ENCODE data around the gene PROSER2. TPM values are rescaled to one million over a fixed set of nuclear protein-coding genes. Genes with fewer than 3 reads are reported as not detected.

PROSER2 gene
- total RNA-seq, 1 experiment from 2014 or later: 10.6 TPM

DNA sequence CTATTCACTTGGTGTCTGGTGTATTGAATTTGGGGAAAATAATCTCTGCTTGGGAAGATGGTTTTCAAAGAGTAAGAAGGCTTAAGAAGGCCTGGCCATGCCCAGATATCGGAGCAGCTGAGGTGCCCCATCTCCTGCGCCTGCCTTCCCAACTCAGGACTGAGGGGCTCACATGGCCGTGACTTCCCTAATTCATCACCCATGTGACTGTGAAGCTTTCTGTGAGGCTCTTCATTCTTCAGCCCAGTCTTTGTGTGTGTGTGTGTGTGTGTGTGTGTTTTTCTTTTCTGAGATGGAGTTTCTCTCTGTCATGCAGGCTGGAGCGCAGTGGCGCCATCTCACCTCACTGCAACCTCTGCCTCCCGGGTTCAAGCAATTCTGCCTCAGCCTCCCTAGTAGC lies 53.2 kb downstream of the PROSER2 start:
- Histone ChIP-seq H2BK5ac (ENCODE audit: insufficient read length, low read length) (no peak overlapping the region), H3K18ac (ENCODE audit: insufficient read length, low read depth, low read length) (peak overlapping the region; percentile 3), H4K5ac (ENCODE audit: insufficient read length, low read depth, low read length) (no peak overlapping the region), H3K4me2 (ENCODE audit: insufficient read depth, insufficient read length, low read length) (no peak overlapping the region), H3K27me3 (ENCODE audit: insufficient read depth, low read length) (no peaks in the 10 kb centered on the region), H3K4me1 (ENCODE audit: insufficient read depth, low read length) (peaks cover 6% of the 10 kb centered on the region; the same call in 1 of the 2 replicates), H3K56ac (ENCODE audit: insufficient read length, low read depth, low read length) (no peak overlapping the region), H3K4ac (ENCODE audit: low read depth, low read length) (no peak overlapping the region), H4K8ac (replicated peaks; ENCODE audit: insufficient read length, low read depth, low read length) (no peak overlapping the region), H2AFZ (ENCODE audit: low read length) (no peak overlapping the region), H2BK15ac (ENCODE audit: low read depth, low read length) (no peak overlapping the region), H2BK120ac (ENCODE audit: low read depth, low read length, poor library complexity, severe bottlenecking) (no peak overlapping the region), H3K9me3 (ENCODE audit: control insufficient read depth, low read depth, low read length) (no peaks in the 10 kb centered on the region), H3K14ac (ENCODE audit: insufficient read depth, low read length) (0 out of 2 replicates have a peak overlapping the region, but pooled peaks have one; percentile 62), H2BK12ac (ENCODE audit: insufficient read length, low read depth, low read length) (no peak overlapping the region), H3K23ac (ENCODE audit: insufficient read length, low read depth, low read length) (no peak overlapping the region), H2AK5ac (ENCODE audit: insufficient read length, low read length) (no peak overlapping the region), H3K27ac (ENCODE audit: insufficient read length, low read depth, low read length) (no peak overlapping the region), H3K79me2 (ENCODE audit: insufficient read depth, low read length) (no peaks in the 10 kb centered on the region), H3K9ac (ENCODE audit: extremely low read depth, insufficient read length, low read length) (no peak overlapping the region), H4K91ac (ENCODE audit: insufficient read length, low read depth, low read length) (no peak overlapping the region), H3K79me1 (ENCODE audit: insufficient read depth, low read depth, low read length, poor library complexity, severe bottlenecking) (no peaks in the 10 kb centered on the region), H4K20me1 (ENCODE audit: control insufficient read depth, insufficient read depth, insufficient read length) (no peaks in the 10 kb centered on the region), H3T11ph (ENCODE audit: low read length) (no peak overlapping the region), H3K23me2 (ENCODE audit: insufficient read length, low read depth, low read length, poor library complexity, severe bottlenecking) (no peaks in the 10 kb centered on the region), H2BK20ac (ENCODE audit: low read depth, low read length, poor library complexity, severe bottlenecking) (no peak overlapping the region)
- no CpG with 5 or more reads among the region's 6 CpGs for WGBS (ENCODE audit: extremely low coverage, insufficient read length, low lambda C conversion rate)
- peaks cover 30 to 37% of the 10 kb centered on the region in 2 experiments for H3K4me1 Mint-ChIP-seq
- TF ChIP-seq, protein P1, sequence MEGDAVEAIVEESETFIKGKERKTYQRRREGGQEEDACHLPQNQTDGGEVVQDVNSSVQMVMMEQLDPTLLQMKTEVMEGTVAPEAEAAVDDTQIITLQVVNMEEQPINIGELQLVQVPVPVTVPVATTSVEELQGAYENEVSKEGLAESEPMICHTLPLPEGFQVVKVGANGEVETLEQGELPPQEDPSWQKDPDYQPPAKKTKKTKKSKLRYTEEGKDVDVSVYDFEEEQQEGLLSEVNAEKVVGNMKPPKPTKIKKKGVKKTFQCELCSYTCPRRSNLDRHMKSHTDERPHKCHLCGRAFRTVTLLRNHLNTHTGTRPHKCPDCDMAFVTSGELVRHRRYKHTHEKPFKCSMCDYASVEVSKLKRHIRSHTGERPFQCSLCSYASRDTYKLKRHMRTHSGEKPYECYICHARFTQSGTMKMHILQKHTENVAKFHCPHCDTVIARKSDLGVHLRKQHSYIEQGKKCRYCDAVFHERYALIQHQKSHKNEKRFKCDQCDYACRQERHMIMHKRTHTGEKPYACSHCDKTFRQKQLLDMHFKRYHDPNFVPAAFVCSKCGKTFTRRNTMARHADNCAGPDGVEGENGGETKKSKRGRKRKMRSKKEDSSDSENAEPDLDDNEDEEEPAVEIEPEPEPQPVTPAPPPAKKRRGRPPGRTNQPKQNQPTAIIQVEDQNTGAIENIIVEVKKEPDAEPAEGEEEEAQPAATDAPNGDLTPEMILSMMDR (conservative IDR thresholded peaks at IDR 0.05): no peak
- no peak for DNase-seq
- H3K4me3 Mint-ChIP-seq: no peak overlapping the region
- H3K27ac Mint-ChIP-seq: no peak overlapping the region; a peak in 1 of 7 replicates
- H3K9me3 Mint-ChIP-seq: no peaks in the 10 kb centered on the region
- H3K36me3 Mint-ChIP-seq (ENCODE audit: insufficient read depth in 1 of 3, low read depth in 3 of 3): no peaks in the 10 kb centered on the region
- H3K27me3 Mint-ChIP-seq (ENCODE audit: low read depth): no peaks in the 10 kb centered on the region; the same call in 1 of the 2 replicates
